Myometrial cell (primary cell): ENCODE data around the gene GKN1. TPM values are rescaled to one million over a fixed set of nuclear protein-coding genes. Genes with fewer than 3 reads are reported as not detected.

Experiments used
- total RNA-seq: library from RNA; depleted of rRNA; stranded (reverse); fragments of >200 nt; gene quantifications from 2 replicates; pipeline ENCODE4 v1.2.3, GENCODE V29; 2015

GKN1 gene, protein sequence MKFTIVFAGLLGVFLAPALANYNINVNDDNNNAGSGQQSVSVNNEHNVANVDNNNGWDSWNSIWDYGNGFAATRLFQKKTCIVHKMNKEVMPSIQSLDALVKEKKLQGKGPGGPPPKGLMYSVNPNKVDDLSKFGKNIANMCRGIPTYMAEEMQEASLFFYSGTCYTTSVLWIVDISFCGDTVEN
- total RNA-seq: not detected in 2 replicates

DNA sequence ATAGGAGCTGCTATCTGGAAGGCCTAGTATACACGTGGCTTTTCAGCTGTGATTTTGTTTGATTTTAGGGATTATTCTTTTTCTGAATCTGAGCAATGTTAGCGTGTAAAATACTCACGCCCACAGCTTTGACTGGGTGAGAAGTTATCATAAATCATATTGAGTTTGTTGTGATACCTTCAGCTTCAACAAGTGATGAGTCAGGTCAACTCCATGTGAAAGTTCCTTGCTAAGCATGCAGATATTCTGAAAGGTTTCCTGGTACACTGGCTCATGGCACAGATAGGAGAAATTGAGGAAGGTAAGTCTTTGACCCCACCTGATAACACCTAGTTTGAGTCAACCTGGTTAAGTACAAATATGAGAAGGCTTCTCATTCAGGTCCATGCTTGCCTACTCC, at the start of gene GKN1:
Gene GKN1, plus strand, starts transcription at position 386 of the 400 bp plus-strand sequence. CDS start 42 bp downstream, outside the sequence.

DNA sequence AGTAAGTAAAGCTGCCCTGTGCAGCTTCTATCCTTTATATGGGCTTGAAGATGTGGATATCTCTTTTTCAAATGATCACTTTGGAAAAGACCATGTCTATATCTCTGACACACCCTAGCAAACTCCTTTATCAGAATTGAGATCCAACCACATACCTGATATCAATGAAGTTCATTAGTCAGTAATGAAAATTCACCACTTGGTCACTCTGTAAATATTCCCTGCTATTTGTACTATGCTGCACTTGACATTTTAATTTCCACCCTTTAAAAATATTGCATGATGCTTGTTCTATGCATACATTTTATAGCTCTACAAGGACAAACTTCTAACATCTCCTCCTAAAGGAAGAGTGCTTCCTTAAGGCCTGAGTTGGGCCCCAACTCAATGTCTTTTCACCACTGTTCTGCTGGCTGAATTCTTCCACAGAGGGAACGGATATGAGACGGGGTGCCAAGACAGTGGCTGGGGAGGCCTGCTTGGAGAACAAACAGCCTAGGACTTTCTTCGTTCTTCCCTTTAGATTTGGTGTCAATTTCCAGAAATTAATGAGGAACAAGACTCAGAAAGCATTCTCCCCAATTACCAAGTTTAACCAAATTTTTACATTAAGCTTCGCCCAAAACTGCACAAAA, 21.4 kb upstream of the GKN1 start, which contains the start of gene GKN2:
Gene GKN2, minus strand, starts transcription at position 7 of the 635 bp plus-strand sequence. CDS start 32 bp downstream, outside the sequence.

DNA sequence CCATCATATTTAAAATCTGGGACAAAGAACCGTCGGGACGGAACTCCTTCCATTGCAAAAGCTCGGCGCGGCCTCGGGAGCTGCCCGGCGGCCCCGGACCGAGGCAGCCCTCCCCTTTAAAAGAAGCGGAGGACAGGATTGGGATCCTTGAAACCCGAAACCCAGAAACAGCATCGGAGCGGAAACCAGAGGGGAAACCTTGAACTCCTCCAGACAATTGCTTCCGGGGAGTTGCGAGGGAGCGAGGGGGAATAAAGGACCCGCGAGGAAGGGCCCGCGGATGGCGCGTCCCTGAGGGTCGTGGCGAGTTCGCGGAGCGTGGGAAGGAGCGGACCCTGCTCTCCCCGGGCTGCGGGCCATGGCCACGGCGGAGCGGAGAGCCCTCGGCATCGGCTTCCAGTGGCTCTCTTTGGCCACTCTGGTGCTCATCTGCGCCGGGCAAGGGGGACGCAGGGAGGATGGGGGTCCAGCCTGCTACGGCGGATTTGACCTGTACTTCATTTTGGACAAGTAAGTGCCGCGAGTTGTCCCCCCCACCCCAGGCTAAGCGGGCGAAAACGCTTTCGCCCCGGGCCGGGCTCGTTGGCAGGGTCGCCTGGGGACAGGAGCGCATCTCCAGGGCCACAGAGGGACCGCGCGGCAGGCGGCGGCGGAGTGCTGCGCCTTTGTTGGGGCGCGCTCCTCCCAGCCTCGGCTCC, 38.9 kb downstream of the GKN1 start, which contains the start of gene ANTXR1:
Gene ANTXR1, plus strand, starts transcription at position 38 of the 698 bp plus-strand sequence. Its CDS starts 321 bp downstream, at position 359.

Other genes with a start within 250 kb of the GKN1 start
- gene ARHGAP25, start 239.8 kb upstream of the GKN1 start, total RNA-seq: 9.4 and 12.1 TPM in 2 replicates
- not detected in 2 replicates for gene BMP10, start 103.2 kb upstream of the GKN1 start, total RNA-seq
- gene GKN2, start 21.7 kb upstream of the GKN1 start, total RNA-seq: not detected in 2 replicates
- 43.8 and 45.2 TPM in 2 replicates for gene ANTXR1, start 38.5 kb downstream of the GKN1 start, total RNA-seq